Limb (tissue), 2 donors: ENCODE results near the gene BMP8A.
"Not testable (repeated sequence)": the region's sequence is repeated elsewhere in the genome, so short reads cannot be mapped to it uniquely, and the experiment has no call there.

Experiments
- DNase-seq, 2 donors: peaks; one replicate each; pipeline ENCODE4 v3.0.0-alpha.2; 2016; ENCODE audit errors: extremely low spot score in 2 of 2

The BMP8A gene

GRCh38 chr1:39491146-39491921, at the start of gene BMP8A:
BMP8A (plus strand) TSS chr1:39491636; CDS start chr1:39491992, 356 bp downstream.
- peak in 1 of 2 donors; percentile 70 for DNase-seq

- DNase-seq, result no peak
Measured at GRCh38 chr1:39441797-39442196, 49.6 kb upstream of the BMP8A start.

- DNase-seq, result no peak
Measured at GRCh38 chr1:39445573-39445972, 45.9 kb upstream of the BMP8A start.

GRCh38 chr1:39446986-39447567, 44.4 kb upstream of the BMP8A start:
- no peak for DNase-seq

GRCh38 chr1:39450041-39450440, 41.4 kb upstream of the BMP8A start:
- not testable (repeated sequence) for DNase-seq

GRCh38 chr1:39450956-39451606, 40.4 kb upstream of the BMP8A start:
- no peak for DNase-seq

- DNase-seq, result no peak
Measured at GRCh38 chr1:39452081-39452480, 39.4 kb upstream of the BMP8A start.

GRCh38 chr1:39452540-39452939, 38.9 kb upstream of the BMP8A start:
- DNase-seq, result no peak

- no peak for DNase-seq
Measured at GRCh38 chr1:39453603-39454002, 37.8 kb upstream of the BMP8A start.

- DNase-seq, result no peak
Measured at GRCh38 chr1:39458991-39459390, 32.4 kb upstream of the BMP8A start.

GRCh38 chr1:39462074-39462473, 29.4 kb upstream of the BMP8A start:
- no peak for DNase-seq

GRCh38 chr1:39466413-39467107, 24.9 kb upstream of the BMP8A start:
- DNase-seq, result no peak

GRCh38 chr1:39467108-39467720, 24.2 kb upstream of the BMP8A start:
- DNase-seq, result not testable (repeated sequence)

GRCh38 chr1:39469150-39469549, 22.3 kb upstream of the BMP8A start:
- no peak for DNase-seq

- DNase-seq, result no peak
Measured at GRCh38 chr1:39470040-39470439, 21.4 kb upstream of the BMP8A start.

- DNase-seq, result no peak
Measured at GRCh38 chr1:39472826-39473225, 18.6 kb upstream of the BMP8A start.

GRCh38 chr1:39473324-39473723, 18.1 kb upstream of the BMP8A start:
- DNase-seq, result no peak

- DNase-seq, result no peak
Measured at GRCh38 chr1:39474810-39475209, 16.6 kb upstream of the BMP8A start.

- DNase-seq, result not testable (repeated sequence)
Measured at GRCh38 chr1:39475551-39475950, 15.9 kb upstream of the BMP8A start.

GRCh38 chr1:39478126-39478915, 13.1 kb upstream of the BMP8A start:
- no peak for DNase-seq

GRCh38 chr1:39481289-39481688, 10.1 kb upstream of the BMP8A start:
- DNase-seq, result no peak
